ENCODE results near the gene GOLGA3.

DNA sequence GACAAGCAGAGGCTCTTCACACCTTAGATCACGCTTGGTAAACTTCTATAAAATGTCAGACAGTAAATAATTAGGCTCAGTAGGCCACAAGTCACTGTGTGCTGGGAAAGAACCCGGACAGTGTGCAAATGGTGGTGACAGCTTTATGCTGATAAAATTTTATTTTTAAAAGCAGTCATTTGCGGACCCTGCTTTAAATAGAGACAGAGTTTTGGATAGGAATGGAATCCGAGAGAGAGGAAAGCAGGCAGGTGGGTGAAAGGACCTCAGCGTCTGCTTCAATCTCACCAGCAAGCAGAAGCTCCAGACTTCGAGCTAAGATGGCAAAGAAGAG lies 88.4 kb downstream of the GOLGA3 start:
- TF ChIP-seq, protein P1, sequence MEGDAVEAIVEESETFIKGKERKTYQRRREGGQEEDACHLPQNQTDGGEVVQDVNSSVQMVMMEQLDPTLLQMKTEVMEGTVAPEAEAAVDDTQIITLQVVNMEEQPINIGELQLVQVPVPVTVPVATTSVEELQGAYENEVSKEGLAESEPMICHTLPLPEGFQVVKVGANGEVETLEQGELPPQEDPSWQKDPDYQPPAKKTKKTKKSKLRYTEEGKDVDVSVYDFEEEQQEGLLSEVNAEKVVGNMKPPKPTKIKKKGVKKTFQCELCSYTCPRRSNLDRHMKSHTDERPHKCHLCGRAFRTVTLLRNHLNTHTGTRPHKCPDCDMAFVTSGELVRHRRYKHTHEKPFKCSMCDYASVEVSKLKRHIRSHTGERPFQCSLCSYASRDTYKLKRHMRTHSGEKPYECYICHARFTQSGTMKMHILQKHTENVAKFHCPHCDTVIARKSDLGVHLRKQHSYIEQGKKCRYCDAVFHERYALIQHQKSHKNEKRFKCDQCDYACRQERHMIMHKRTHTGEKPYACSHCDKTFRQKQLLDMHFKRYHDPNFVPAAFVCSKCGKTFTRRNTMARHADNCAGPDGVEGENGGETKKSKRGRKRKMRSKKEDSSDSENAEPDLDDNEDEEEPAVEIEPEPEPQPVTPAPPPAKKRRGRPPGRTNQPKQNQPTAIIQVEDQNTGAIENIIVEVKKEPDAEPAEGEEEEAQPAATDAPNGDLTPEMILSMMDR (conservative IDR thresholded peaks at IDR 0.05; ENCODE audit: low read depth, low read length), result no peak
- no peak for TF ChIP-seq EZH2 (IDR thresholded peaks at IDR 0.05; ENCODE audit: low read length, unreplicated experiment)
